Stimulated activated CD4-positive, alpha-beta T cell treated with anti-CD3 and anti-CD28 coated beads, Interleukin-12 subunit alpha, Interleukin-12 subunit beta, amount 100 ng/mL, for 24 hours (primary cell): ENCODE results near the gene TRAPPC10.

Experiments used
- DNase-seq, 2 experiments: peaks; one replicate each; pipeline ENCODE4 v3.0.0-alpha.2; 2020; ENCODE audit warnings: low read depth in 2 of 2

The TRAPPC10 gene

GRCh38 chr21:44002511-44002910 lies 9.6 kb upstream of the TRAPPC10 start:
- DNase-seq: no peak

- DNase-seq: no peak
Measured at GRCh38 chr21:44003307-44003966, 8.7 kb upstream of the TRAPPC10 start.

- no peak for DNase-seq
Measured at GRCh38 chr21:44005071-44005470, 7.0 kb upstream of the TRAPPC10 start.

GRCh38 chr21:44005593-44005992 lies 6.5 kb upstream of the TRAPPC10 start:
- no peak for DNase-seq

- no peak for DNase-seq
Measured at GRCh38 chr21:44006017-44006619, 6.0 kb upstream of the TRAPPC10 start.

GRCh38 chr21:44006656-44007055 lies 5.5 kb upstream of the TRAPPC10 start:
- DNase-seq: no peak

GRCh38 chr21:44010429-44010828 lies 1.7 kb upstream of the TRAPPC10 start:
- DNase-seq: no peak

- DNase-seq: no peak
Measured at GRCh38 chr21:44011123-44011522, 986 bp upstream of the TRAPPC10 start.

GRCh38 chr21:44012474-44013379 lies 618 bp downstream of the TRAPPC10 start:
- DNase-seq: peak; percentile 64 to 83

GRCh38 chr21:44013380-44014088 lies 1.4 kb downstream of the TRAPPC10 start:
- peak; percentile 20 to 25 for DNase-seq

GRCh38 chr21:44017601-44018000 lies 5.5 kb downstream of the TRAPPC10 start:
- DNase-seq: no peak

GRCh38 chr21:44018127-44018526 lies 6.0 kb downstream of the TRAPPC10 start:
- DNase-seq: no peak

- DNase-seq: no peak
Measured at GRCh38 chr21:44018813-44019567, 6.9 kb downstream of the TRAPPC10 start.

GRCh38 chr21:44019568-44019958 lies 7.5 kb downstream of the TRAPPC10 start:
- no peak for DNase-seq

GRCh38 chr21:44020551-44020950 lies 8.4 kb downstream of the TRAPPC10 start:
- no peak for DNase-seq

- no peak for DNase-seq
Measured at GRCh38 chr21:44021064-44021463, 9.0 kb downstream of the TRAPPC10 start.

- DNase-seq: no peak
Measured at GRCh38 chr21:44024257-44024656, 12.1 kb downstream of the TRAPPC10 start.

- no peak for DNase-seq
Measured at GRCh38 chr21:44024887-44025353, 12.8 kb downstream of the TRAPPC10 start.

GRCh38 chr21:44027607-44028286 lies 15.6 kb downstream of the TRAPPC10 start:
- no peak for DNase-seq

GRCh38 chr21:44028287-44028659 lies 16.2 kb downstream of the TRAPPC10 start:
- DNase-seq: no peak
